Stimulated activated CD8-positive, alpha-beta memory T cell treated with anti-CD3 and anti-CD28 coated beads, Interleukin-2, amount 100 ng/mL, for 48 hours (primary cell): ENCODE measurements around the gene NPHP4.

Source experiments
- DNase-seq, 2 donors: peaks; one replicate each; pipeline ENCODE4 v3.0.0-alpha.2; 2020; ENCODE audit warnings: low read depth in 2 of 2

NPHP4 gene

GRCh38 chr1:5950201-5950895 is 41.9 kb downstream of the NPHP4 start:
- no peak for DNase-seq

DNA sequence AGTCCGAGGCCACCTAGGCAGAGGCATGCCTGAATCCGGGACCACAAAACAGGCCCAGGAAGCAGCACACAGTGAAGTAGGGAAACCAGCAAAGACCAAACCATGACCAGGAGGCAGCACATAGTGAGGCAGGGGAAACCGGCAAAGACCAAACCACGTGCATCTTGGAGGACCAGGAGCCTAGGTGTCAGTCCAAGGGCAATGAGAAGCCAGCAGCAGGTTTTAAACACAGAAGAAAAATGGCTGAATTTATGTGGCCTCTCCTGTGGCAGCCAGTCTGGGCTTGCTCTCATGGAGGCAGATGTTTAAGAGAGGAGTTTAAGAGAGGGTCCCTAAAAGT is 42.5 kb downstream of the NPHP4 start:
- no peak for DNase-seq

- DNase-seq, result no peak
Observed at GRCh38 chr1:5949085-5949760, 43.0 kb downstream of the NPHP4 start.

DNA sequence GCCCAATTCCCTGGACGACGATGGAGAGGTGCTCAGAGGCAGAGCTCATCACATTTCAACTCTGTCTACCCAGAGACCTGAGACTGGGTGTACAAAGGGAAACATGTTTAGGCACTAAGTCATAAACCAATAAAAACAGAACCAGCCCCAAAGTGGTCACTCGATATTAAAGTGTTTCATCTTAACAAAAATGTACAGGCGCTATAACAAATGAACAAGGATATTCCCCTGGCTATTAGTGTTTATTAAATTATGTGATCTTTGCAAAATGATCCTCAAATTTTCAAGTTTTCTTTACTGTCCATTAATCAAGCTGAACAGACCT is 43.6 kb downstream of the NPHP4 start:
- no peak for DNase-seq

DNA sequence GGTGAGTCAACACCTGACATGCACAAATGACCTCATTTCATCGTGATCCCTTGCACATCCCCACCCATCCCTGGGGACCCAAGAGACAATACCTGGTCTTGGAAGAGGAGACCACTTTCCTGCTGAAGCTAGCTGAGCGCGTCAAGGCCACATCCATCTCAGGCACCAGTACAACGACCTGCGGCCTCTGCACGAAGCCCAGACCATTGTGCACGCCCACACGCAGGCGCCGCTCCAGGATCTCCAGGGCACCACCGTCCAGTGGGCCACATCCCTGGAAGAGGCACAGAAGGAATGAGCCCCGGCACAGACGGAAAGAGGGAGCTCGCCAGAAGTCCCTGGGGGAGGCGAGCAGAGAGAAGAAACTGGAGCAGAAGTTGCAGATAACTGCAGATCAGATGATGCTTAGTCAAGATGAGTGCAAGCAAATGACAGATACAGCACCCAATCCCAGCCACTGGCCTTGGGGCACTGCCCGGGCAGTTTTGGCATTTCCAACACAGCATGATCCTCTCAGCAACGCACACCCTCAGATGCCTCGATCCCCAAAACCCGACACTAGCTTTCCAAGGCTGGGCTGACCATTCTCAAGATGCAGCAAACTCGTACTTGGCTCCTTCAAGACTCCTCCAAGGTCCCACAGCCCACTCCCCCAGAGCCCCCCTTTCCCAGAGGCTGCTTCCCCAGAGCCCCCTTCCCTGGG is 44.1 kb downstream of the NPHP4 start:
- DNase-seq, result no peak

DNA sequence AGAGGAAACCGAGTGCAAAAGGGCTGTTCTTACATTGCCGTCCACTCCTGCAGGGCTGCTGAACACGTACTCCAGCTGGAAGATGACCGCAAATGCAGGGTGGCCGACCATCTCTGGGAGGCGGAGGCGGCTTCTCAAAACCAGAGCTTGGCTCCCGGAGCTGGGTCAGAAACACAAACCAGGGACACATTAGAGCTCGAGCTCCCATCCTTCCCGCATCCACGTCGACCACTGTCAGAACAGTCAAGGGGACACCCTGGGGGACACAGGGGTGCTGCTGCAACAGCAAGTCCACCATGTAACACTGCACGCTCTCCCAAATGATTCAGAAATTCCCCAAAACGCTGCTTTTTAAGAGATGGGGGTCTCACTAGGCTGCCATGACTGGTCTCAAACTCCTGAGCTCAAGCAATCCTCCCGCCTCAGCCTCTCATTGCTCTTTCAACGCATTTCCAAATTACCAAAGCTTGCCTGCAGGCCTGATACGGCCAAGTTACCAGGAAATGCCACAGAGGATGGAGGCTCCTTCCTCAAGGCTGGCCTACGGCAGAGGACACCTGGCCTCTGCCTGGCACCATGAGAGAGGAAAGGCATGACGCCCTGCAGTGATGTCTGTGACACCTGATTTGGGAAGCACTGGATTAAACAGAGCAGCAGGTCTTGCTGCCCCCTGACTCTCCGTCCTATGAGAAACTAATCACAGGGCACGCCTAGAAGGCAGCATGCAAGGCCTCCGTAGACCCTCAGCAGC is 45.0 kb downstream of the NPHP4 start:
- DNase-seq, result no peak

DNA sequence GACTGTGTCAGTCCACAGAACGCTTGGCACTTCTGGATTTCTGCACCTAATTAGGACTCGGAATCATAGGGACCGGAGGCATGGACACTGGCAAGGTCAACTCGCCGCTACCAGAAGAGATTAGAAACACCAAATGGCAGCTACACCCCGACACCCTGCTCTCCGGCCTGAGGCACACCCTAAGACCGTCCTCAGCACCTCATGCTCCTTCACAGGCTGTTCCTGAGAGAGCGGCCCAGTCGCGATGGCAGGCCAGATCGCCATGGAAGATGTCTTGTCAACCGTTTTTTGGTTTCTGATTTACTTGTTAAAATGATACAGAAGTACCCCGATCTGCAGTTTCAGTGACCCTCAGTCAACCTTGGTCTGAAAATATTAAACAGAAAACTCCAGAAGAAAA is 46.8 kb downstream of the NPHP4 start:
- no peak for DNase-seq

DNA sequence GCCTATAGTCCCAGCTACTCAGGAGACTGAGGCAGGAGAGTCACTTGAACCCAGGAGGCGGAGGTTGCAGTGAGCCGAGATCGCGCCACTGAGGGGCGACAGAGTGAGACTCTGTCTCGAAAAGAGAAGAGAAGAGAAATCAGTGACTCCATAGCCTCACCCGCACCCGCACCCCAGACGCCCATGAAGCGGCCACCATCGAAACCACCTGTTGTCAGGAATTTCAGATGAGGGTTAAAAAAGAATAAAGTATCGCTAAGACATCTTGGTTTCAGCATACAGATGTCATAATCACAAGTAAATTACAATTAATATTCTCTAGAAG is 47.4 kb downstream of the NPHP4 start:
- DNase-seq, result no peak

DNA sequence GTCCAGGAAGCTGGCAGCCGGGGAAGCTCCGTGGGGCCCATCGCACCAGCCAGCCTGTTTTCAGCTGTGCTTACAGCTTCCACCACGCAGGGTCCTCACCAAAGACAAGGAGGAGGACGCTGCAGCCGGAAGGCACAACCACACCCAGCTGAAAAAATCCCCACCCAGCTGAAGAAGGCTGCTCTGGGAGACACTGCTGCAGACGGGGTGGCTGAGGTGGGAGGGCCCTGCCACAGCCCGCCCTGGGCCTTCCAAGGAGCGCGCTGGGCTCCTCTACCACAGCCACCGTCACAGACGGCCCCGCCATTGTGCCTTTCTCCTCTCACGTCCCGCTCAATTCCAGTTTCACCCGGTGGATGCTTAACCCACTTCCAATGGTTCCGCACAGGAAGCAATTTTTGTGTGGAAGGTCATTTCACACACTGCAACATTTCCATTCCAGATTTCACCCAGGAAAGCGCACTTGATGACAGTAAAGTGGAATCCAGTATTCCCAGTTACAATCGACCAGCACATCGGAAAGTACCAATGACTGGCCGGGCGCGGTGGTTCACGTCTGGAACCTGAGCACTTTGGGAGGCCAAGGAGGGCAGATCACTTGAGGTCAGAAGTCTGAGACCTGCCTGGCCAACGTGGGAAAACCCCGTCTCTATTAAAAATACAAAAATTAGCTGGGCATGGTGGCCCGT is 47.9 kb downstream of the NPHP4 start:
- DNase-seq, result no peak

DNA sequence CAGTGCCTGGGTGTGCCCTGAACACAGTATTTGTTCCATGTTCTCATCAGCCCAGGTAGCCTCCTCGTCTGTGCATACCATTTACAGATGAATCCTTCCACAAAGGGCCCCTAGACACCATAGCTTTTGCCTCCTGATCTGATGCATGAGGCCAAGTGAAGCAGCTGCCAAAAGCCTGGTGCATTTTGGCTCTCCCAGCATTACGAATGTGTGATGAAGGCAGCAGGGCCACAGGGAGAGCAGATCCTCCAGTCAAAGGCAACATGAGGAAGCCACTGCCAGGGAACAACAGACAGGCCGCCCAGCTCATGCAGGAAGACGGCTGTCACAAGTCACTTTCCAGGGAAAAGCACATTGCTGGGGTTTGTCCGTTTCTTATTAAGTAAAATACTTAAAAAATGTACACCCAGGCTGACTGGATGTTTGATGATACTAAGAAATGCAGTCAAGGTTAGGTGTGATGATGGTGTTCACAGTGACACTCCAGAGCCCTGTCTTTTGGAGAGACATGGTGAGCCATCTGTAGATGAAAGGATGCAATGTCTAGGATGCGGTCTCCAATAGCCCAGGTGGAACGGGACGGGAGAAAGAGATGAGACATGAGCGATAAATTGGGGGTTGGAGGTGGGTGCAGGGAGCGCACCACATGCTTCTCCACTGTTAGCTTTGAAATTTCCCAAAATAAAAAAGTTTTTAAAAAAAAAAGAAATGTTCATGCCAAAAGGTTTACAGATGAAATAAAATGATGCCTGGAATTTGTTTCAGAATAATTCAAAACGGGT is 48.7 kb downstream of the NPHP4 start:
- DNase-seq, result no peak

DNA sequence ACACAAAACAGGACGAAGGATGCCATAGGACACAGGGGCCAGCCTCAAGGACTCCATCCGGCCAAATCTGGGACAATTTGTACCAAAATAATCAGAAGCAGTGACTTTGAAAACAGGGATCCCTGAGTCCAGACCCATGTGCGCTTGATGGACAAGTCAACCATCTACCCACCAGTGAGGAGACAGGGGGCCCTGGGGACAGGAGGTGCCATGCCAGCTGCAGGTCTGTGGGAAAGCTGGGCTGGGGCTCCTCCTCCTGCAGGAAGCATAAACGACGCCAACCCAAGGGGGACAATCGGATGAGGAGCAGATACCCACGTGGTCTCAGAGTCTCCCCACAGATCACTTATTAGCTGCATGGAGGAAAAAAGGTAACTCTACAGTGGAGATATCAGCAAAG is 50.6 kb downstream of the NPHP4 start:
- DNase-seq, result no peak

DNA sequence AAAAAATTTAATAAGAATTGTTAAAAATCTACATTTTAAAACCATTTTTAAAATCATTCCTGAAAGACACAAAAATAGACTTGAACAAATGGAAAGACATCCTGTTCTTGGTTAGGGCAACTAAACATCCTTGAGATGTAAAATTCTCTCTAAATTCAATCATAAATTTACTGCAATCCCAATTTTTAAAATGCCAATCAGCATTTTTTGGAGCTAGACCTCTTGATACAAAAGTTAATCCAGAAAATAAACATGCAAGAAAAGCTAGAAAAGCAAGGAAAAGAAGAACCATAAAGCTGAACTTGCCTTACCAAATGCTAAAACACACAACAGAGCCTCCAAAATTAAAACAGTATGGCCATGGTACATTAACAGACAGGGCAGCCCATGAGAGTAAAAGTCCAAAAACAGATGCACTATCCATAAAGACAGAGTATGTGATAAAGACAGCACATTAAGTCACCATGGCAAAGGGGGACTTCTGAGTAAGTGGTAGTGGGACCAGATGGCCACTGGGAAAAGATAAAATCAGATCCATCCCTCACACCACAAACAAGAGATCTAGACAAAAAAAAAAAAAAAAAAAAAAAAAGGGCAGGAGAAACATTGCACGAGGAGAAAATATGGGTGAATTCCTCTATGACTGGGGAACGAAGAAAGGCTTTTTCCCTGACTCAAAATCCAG is 51.4 kb downstream of the NPHP4 start:
- no peak for DNase-seq

DNA sequence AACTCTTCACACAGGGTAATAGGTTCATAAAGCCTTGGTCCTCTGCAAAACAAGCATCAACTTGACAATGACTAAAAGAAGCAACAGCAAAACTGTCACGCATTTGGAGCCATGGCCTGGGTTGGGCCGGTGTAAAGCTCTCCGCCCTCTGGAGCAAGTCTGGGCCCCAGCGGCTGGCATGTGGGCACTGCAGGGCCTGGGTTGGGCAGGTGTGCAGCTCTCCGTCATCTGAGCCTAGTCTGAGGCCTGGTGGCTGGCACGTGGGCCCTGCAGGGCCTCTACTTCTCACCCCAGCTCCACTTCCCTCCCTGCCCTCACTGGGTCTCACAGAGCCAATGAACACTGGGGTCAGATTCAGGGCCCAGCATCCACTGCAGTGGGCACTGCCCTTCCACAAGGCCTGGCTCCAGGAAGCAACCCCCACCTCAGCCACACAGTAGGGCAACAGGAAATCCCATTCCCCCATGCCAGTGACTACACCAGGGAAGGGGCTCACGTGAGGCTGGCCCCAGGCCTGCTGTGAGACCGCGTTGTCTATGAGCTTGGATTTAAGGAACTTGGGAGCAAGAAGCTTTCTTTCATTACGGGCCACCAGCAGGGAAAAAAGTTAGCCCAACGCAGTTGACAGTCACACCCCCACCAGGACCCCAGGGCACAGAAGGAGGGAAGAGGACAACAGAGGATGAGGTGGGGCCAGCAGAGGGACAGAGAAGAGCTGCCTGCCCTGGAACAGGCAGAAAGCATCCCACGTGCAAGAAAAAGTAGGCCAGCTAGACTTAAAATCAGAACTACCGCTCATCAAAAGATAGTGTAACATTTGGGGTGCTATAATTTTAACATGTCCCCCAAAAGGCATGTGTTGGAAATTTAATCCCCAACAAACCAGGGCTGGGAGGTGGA is 52.7 kb downstream of the NPHP4 start:
- DNase-seq, result no peak

GRCh38 chr1:5938101-5938646 is 54.1 kb downstream of the NPHP4 start:
- DNase-seq, result no peak

DNA sequence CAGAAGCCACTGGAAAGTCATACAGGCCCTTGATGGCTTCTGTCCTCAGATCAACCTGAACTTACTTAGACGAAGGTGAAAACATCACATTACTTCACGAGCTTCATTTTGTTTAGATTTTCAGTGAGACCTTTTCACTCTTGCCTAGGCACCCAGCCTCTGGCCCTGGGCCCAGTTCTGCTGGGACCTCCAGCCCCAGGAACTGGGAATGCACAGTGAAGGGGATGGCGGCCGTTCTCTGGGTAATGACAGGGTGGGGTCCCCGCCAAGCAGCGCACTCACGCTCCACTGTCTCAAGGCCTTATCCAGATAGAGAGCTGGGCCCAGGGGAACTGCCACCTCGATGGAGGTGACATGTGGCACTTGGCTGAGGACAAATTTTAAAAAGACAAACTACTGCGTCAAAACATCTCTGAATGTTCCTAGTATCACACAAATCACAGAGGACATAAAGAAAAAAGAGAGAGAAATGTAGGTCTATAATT is 54.8 kb downstream of the NPHP4 start:
- no peak for DNase-seq

DNA sequence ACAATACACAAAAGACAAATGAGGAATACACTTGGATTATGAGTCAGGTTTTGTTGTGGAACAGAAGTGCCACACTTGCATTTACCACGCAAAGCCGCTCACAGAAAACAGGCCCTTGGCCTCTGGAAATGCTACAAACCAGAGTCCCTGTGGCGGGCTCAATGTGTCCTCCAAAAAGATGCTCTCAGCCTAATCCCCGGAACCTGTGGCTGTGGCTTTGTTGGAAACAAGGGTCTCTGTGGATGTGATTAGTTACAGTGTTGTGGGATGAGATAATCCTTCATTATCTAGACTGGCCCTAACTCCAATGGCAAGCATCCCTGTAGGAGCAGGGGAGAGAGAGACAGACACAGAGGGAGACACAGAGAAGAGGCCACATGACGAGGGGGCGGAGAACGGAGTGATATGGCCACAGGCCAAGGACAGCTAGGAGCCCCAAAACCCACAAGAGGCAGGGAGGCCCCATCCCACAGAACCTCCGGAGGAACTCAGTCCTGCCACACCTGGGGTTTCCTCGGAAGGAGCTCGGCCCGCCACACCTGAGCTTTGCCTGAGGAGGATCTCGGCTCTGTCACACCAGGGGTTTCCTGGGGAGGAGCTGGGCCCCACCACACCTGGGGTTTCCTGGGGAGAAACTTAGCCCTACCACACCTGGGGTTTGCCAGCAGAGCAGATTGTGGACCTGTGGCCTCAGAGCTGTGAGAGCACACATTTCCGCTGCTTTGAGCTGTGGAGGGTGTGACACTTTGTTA is 55.4 kb downstream of the NPHP4 start:
- no peak for DNase-seq

GRCh38 chr1:5936126-5936525 is 56.1 kb downstream of the NPHP4 start:
- DNase-seq, result no peak

GRCh38 chr1:5935026-5935425 is 57.2 kb downstream of the NPHP4 start:
- no peak for DNase-seq
